Bronchus fibroblast of lung (primary cell): Measurements from ENCODE around the gene P2RY10. TPM values are rescaled to one million over a fixed set of nuclear protein-coding genes. Genes with fewer than 3 reads are reported as not detected.

Experiments used
- total RNA-seq: library from RNA; depleted of rRNA; stranded (reverse); fragments of >200 nt; gene quantifications from 2 replicates; pipeline ENCODE4 v1.2.3, GENCODE V29; 2015

P2RY10 gene
- not detected in 2 replicates for total RNA-seq

GRCh38 chrX:78945186-78945912 is at the start of gene P2RY10:
P2RY10 (plus strand) TSS chrX:78945391; CDS start chrX:78960521, 15,130 bp downstream.

Other genes with a start within 250 kb of the P2RY10 start
- gene LPAR4, start 197.7 kb upstream of the P2RY10 start, total RNA-seq, result 0.15 and 0.17 TPM in 2 replicates
- not detected in 2 replicates for gene GPR174, start 199.3 kb downstream of the P2RY10 start, total RNA-seq